ENCODE data around the gene UVRAG.

The UVRAG gene

GRCh38 chr11:75778962-75779361 is 36.0 kb upstream of the UVRAG start:
- no peak for TF ChIP-seq CTCF (conservative IDR thresholded peaks at IDR 0.05)
- no peak overlapping the region for H3K27ac ChIP-seq

GRCh38 chr11:75779960-75780359 is 35.0 kb upstream of the UVRAG start:
- no peak overlapping the region for H3K27ac ChIP-seq
- TF ChIP-seq CTCF (conservative IDR thresholded peaks at IDR 0.05), result no peak

GRCh38 chr11:75780888-75781287 is 34.1 kb upstream of the UVRAG start:
- TF ChIP-seq CTCF (conservative IDR thresholded peaks at IDR 0.05), result no peak
- no peak overlapping the region for H3K27ac ChIP-seq

- no peak for TF ChIP-seq CTCF (conservative IDR thresholded peaks at IDR 0.05)
- no peak overlapping the region for H3K27ac ChIP-seq
These were observed 33.7 kb upstream of the UVRAG start for GRCh38 chr11:75781296-75781695.

- H3K27ac ChIP-seq, result no peak overlapping the region
- TF ChIP-seq CTCF (conservative IDR thresholded peaks at IDR 0.05), result no peak
These were observed 33.2 kb upstream of the UVRAG start for GRCh38 chr11:75781831-75782230.

- peak overlapping the region; percentile 68; the same call in 1 of the 2 replicates for H3K27ac ChIP-seq
- TF ChIP-seq CTCF (conservative IDR thresholded peaks at IDR 0.05), result no peak
These were observed 32.3 kb upstream of the UVRAG start for GRCh38 chr11:75782540-75783263.

GRCh38 chr11:75783416-75784084 is 31.5 kb upstream of the UVRAG start:
- TF ChIP-seq CTCF (conservative IDR thresholded peaks at IDR 0.05), result no peak
- H3K27ac ChIP-seq, result peak overlapping the region; percentile 68

All from VCaP (cell line).